ENCODE measurements around the gene HOXD13.
A peak's percentile ranks its signal among the peaks of the same experiment; 100 is the strongest.

Gene HOXD13

GRCh38 chr2:176106581-176107539, 14.3 kb downstream of the HOXD13 start, which contains the start of gene HOXD11:
Gene HOXD11, plus strand, starts transcription at chr2:176107280. Its CDS starts 76 bp downstream, at chr2:176107356.
- DNase-seq = peak; percentile 89

- no peak for DNase-seq
These were observed 15.2 kb downstream of the HOXD13 start for GRCh38 chr2:176107731-176108181.

- DNase-seq = no peak
These were observed 16.8 kb downstream of the HOXD13 start for GRCh38 chr2:176109192-176109901.

DNA sequence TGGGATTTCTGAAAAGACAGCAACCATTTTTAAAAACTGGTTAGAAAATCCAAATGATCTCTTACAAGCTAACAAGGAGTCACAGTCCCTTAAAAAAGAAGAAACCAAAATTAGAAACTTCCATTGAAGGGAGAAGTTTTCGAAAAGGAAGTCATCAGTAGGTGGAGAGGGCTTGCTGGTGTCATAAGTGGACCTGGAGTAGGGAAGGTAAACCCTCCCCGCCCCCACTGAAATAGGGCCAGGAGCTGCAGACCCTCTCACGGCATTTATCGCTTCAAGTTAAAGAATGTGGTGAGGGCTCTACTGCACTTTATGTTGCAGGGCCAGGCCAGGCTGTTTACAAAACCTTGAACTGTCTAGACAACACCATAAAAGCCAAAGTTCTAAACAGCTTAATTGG, 17.4 kb downstream of the HOXD13 start:
- no peak for DNase-seq

DNA sequence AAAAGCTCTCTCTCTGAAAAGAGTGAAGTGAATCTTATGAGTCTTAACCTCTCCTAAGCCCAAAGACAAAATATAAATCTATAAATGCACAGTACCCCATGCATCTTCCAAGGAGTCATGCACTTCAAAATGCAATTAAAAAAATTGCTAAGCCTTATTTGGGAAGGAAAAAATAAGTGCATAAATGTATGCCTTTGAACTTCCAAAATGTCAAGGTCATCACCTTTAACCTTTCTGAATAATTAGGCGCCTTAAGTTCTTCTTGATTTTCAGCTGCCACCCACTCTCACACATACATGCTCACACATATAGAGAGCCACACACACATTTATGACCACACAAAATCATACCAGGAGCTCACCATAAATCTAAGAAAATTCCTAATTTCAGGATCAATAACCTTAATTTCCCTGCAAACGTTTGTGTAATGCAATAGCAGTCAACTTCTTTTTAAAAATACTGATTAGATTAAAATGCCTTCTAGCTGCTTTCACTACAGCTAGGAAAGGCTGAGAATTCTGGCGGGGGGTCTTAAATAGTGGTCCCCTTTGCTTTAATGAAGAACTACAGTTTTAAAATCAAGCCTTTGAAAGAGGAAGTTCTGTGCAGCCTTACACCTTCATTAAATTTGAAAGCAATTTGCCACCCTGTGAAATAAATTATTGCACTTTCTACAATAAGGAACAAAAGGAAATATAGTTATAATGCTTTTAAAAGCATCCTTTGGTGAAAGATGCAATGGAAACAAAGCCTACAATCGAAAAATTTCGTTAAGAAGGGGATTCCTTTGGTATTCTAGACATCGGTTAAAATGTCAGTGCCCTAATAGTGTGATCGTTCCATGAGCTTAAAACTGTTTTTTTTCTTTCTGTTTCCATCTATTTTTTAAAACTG, 18.1 kb downstream of the HOXD13 start:
- no peak for DNase-seq

- DNase-seq = peak; percentile 90
These were observed 18.8 kb downstream of the HOXD13 start for GRCh38 chr2:176111309-176111663.

- no peak for DNase-seq
These were observed 19.4 kb downstream of the HOXD13 start for GRCh38 chr2:176111846-176112374.

DNA sequence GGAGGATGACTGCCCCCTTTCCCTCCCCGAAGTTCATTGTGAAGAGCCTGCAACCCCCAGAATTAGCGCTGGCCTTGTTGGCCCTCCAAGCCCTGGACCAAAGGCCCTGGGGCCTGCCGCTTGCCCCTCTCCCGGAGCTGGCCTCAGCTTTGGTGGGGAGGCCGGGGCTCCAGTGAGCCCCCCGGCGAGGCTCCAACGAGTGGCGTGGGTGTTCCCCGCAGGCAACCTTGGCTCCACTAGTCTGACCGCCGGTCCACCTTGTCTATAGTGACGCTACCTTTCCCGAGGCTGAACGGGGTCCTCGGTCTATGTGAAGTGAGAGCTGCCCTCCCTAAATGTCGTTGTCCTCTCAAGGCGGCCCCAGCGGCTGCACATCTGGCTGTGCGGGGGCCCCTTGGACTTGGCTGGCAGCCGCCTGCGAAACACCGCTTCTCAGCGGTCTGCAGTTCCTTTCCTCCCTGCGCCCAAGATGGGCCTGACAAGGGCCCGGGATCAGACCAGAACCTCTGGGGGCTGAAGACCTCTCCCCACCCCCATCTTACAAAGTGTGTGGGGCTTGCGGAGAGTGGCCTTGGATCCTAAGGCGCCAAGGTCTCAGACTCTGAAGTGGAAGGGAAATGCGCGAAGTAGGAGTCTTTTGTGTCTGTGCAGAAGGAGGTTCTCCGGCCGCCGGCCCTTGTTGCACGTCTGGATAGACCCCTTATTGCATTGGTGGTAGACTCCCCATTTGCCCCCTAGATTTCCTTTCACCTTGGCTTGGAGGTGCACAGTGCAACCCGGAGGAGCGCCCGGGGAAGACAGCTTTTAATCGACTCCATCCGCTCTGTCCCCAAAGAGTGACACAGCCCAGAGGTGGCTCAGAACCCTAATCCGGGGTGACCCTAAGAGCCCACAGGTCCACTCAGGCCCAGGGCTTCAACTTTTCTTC, 20.1 kb downstream of the HOXD13 start:
- DNase-seq = no peak

DNA sequence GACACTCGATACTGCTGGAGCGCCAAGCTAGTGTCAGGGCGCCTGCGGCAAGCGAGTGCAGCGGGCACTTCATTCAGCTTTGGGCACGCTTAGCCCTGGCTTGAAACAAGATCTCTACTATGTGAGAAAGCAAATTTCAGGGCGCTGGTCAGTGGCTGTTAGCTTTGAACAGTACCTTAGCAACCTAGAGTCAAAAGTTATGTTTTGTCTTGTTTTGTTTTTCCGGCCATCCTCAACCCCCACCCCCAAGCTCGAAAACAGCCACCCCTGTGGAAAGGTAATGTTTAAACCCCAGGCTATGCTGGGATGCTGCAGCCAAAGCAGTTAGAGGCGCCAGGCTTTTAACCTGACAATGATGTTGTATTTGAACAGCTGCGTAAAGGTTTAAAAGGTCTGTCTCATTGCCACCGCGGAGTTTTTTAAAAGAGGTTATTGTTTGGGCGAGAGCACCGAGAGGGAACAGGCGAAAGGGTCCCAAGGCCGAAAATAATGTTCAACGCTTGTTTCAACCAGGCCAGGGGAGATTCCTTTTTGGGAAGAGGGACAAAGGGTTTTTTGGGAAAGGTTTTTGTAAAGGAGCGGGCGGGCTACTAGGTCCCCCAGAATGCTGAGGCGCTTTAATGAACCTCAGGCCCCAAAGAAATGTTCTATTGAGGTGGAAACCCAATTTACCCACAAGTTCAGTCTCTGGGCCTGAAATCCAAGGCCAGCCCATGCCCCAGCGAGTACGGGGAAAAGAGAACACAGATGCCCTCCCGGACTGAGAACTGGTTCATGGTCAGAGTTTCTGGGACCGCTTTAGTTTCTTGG, 21.8 kb downstream of the HOXD13 start:
- DNase-seq = peak; percentile 94

DNA sequence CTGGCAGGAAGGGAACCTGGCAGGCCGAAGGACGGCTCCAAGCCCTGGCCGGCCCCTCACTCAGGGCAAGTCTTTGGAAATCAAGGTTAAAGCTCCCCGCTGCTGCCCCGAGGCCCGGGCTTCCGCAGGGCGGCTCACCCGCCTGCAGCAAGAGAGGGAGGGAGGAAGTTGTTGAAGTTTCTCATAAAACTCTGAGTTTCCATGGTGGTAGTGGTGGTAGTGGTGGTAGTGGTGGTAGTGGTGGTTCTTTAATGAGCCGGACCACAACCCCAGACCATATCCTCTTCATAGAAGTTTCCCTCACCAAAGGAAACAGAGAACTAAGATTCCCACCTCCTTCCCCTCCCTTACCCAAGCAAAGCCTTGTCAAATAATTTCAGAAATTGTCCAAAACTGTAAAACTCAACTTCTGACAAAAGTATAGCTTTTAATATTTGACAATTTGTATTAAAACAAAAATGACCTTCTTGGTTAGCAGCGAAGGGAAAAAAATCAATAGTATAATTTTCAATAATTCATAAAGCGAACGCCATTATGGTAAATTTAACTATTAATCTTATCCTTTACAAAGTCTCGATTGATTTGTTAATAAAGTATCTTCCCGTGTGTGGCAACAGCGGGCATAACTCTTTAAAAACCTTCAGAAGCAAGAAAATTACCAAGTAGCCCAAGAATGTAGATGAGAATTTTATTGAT, 22.6 kb downstream of the HOXD13 start:
- DNase-seq = no peak

DNA sequence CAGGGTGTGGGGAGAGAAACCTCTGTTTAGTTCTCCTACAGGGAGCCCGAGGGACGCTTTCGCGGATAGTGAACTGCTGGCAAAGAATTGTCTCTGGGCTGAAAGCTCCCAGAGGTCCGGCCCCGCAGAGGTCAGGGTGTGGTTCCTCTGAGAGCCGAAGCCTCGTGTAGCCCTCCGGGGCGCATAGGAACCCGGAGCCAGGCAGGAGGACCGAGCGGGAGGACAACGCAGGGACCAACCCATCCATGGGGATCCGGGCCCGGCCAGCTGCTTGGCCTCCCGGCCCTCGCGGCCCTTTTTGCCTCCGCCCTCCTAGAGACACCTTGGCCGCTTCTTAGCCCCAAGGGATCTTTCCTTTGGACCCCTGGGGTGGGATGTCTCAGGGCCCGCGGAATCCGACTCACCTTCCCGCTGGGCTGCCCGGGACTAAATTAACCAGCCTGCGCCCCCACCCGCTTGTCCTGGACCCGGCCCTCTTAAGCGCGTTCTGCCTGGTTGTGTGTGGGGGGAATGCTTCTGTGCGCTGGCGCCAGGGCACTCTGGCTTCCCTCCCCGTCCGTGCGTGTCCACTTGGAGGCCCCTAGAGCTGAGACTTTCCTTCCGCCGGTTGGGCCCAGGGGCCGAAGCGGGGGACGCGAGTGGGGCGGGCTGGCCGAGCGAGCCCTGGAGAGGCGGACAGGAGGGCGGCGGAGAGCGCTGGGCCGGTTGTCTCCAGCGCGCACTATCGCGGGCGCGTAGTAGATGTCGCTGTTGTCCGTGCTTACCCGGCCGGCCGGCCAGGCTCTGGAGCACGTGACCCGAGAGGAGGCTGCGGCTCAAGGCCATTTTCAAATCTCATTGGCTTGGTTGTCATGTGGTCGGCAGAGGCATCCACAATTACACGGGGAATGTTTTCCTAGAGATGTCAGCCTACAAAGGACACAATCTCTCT, 23.6 kb downstream of the HOXD13 start, which contains the start of gene HOXD10:
TSS of gene HOXD10 (plus strand) at position 896 of the 931 bp plus-strand sequence. CDS start 56 bp downstream, outside the sequence.
- no peak for DNase-seq

DNA sequence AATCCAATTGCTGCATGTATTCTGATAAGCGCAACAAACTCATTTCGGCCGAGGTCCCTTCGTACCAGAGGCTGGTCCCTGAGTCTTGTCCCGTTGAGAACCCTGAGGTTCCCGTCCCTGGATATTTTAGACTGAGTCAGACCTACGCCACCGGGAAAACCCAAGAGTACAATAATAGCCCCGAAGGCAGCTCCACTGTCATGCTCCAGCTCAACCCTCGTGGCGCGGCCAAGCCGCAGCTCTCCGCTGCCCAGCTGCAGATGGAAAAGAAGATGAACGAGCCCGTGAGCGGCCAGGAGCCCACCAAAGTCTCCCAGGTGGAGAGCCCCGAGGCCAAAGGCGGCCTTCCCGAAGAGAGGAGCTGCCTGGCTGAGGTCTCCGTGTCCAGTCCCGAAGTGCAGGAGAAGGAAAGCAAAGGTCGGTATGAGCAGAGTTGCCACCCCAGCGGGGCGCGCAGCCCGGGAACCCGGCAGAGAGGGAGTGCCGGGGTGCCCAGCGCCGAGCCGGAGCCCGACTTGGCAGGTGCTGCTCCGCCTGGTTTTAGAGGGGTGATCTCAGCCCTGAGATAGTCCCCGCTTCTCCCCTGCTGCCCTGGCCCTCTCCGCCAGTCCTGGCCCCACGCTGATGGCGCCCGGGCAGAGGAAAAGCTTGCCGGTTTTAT, 24.8 kb downstream of the HOXD13 start:
- no peak for DNase-seq

GRCh38 chr2:176117823-176118371, 25.4 kb downstream of the HOXD13 start:
- no peak for DNase-seq

DNA sequence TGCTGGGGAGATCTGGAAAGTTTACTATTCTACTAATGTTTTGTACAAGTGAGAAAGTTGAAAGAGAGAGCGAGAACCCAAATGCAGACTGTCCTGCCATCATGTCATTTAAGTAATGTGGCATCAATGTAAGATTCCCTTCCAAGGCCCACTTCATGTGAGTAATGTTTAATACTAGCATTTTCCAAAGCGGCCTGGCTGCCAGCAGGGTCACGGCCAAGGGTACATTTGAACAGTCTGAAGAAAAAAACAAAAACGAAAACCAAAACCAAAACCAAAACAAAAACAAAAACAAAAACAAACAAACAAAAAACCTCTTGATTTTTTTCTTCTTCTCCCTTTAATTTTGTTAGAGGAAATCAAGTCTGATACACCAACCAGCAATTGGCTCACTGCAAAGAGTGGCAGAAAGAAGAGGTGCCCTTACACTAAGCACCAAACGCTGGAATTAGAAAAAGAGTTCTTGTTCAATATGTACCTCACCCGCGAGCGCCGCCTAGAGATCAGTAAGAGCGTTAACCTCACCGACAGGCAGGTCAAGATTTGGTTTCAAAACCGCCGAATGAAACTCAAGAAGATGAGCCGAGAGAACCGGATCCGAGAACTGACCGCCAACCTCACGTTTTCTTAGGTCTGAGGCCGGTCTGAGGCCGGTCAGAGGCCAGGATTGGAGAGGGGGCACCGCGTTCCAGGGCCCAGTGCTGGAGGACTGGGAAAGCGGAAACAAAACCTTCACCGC, 26.2 kb downstream of the HOXD13 start:
- DNase-seq = peak; percentile 89

- no peak for DNase-seq
These were observed 28.1 kb downstream of the HOXD13 start for GRCh38 chr2:176120364-176121189.
